Activated CD8-positive, alpha-beta T cell treated with anti-CD3 and anti-CD28 coated beads, Interleukin-2, amount 10 ng/mL, durations not matched to agents 7 days and 5 days (primary cell): ENCODE measurements around the gene MCCD1. TPM values are rescaled to one million over a fixed set of nuclear protein-coding genes. Genes with fewer than 3 reads are reported as not detected.

ENCODE experiments used
- ATAC-seq: fragments of 150-1000 bp; cut with Tn5 transposase; one replicate; pipeline ENCODE4 v1.10.0; 2021; ENCODE audit warnings: moderate library complexity
- CTCF ChIA-PET: fragments of 350-600 bp; sonication (Branson Sonifier 250); formaldehyde crosslinking; loops from one replicate; lab custom pipeline; 2021; ENCODE audit warnings: antibody characterized with exemption; lab: Charles Lee
- POLR2A ChIA-PET: fragments of 350-600 bp; sonication (Branson Sonifier 250); formaldehyde crosslinking; loops from one replicate; lab custom pipeline; 2021; ENCODE audit warnings: antibody characterized with exemption; lab: Charles Lee
- DNase-seq: peaks from one replicate; pipeline ENCODE4 v3.0.0-alpha.2; 2020
- H3K27ac Mint-ChIP-seq: one replicate; pipeline ENCODE4 v1.8.0; 2021; ENCODE audit warnings: mild to moderate bottlenecking, mixed read lengths
- H3K27me3 Mint-ChIP-seq: one replicate; pipeline ENCODE4 v1.8.0; 2021; ENCODE audit warnings: low read depth, mixed read lengths
- H3K36me3 Mint-ChIP-seq: one replicate; pipeline ENCODE4 v1.8.0; 2021; ENCODE audit warnings: low read depth, mixed read lengths
- H3K4me1 Mint-ChIP-seq: one replicate; pipeline ENCODE4 v1.8.0; 2021; ENCODE audit warnings: low read depth, mixed read lengths
- H3K4me3 Mint-ChIP-seq: one replicate; pipeline ENCODE4 v1.8.0; 2021; ENCODE audit warnings: mild to moderate bottlenecking, mixed read lengths
- H3K9me3 Mint-ChIP-seq: one replicate; pipeline ENCODE4 v1.8.0; 2022; ENCODE audit warnings: mixed read lengths; ENCODE audit not compliant: insufficient read depth
- total RNA-seq, 2 experiments: library from RNA; stranded (reverse); gene quantifications; one replicate each; pipeline ENCODE4 v1.2.3, GENCODE V29; 2021

MCCD1 gene
- total RNA-seq, 2 experiments from 2014 or later = not detected

DNA sequence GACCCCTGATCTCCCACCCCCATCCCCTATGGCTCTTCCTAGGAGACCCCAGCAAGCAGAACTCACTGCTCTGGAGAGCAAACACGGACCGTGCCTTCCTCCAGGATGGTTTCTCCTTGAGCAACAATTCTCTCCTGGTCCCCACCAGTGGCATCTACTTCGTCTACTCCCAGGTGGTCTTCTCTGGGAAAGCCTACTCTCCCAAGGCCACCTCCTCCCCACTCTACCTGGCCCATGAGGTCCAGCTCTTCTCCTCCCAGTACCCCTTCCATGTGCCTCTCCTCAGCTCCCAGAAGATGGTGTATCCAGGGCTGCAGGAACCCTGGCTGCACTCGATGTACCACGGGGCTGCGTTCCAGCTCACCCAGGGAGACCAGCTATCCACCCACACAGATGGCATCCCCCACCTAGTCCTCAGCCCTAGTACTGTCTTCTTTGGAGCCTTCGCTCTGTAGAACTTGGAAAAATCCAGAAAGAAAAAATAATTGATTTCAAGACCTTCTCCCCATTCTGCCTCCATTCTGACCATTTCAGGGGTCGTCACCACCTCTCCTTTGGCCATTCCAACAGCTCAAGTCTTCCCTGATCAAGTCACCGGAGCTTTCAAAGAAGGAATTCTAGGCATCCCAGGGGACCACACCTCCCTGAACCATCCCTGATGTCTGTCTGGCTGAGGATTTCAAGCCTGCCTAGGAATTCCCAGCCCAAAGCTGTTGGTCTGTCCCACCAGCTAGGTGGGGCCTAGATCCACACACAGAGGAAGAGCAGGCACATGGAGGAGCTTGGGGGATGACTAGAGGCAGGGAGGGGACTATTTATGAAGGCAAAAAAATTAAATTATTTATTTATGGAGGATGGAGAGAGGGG is 44.7 kb downstream of the MCCD1 start:
- H3K27me3 Mint-ChIP-seq = peaks cover 2% of the 10 kb centered on the region
- POLR2A ChIA-PET = interaction anchor here (0.8 to 14.3 kb wide), 10 partner anchors 9 to 174 kb away, joined by 3 to 388 read pairs (median 8); partner anchors contain the start of genes C6orf47, DDX39B, LTB and NCR3
- no peak for DNase-seq
- H3K36me3 Mint-ChIP-seq = peaks cover 31% of the 10 kb centered on the region
- no peaks in the 10 kb centered on the region for H3K9me3 Mint-ChIP-seq
- CTCF ChIA-PET = interaction anchor here (1.1 to 24.1 kb wide), 5 partner anchors 10 to 258 kb away, joined by 3 to 928 read pairs (median 189); partner anchors contain the start of genes ATP6V1G2, BAG6, DDX39B and LST1
- peak overlapping the region; percentile 93 for H3K4me3 Mint-ChIP-seq
- H3K4me1 Mint-ChIP-seq = peaks cover 92% of the 10 kb centered on the region
- no peak for ATAC-seq
- H3K27ac Mint-ChIP-seq = peak overlapping the region; percentile 96

- H3K27ac Mint-ChIP-seq = peak overlapping the region; percentile 96
- no peaks in the 10 kb centered on the region for H3K27me3 Mint-ChIP-seq
- peaks cover 40% of the 10 kb centered on the region for H3K36me3 Mint-ChIP-seq
- H3K4me3 Mint-ChIP-seq = peak overlapping the region; percentile 93
- ChIA-PET CTCF (interaction anchor here (0.8 to 24.1 kb wide), 8 partner anchors 11 to 257 kb away, joined by 3 to 928 read pairs (median 4); partner anchors contain the start of genes ATP6V1G2, BAG6, DDX39B and LST1), POLR2A (interaction anchor here (0.5 to 14.3 kb wide), 12 partner anchors 8 to 173 kb away, joined by 3 to 388 read pairs (median 4); partner anchors contain the start of genes C6orf47, DDX39B, LST1 and LTB)
- H3K4me1 Mint-ChIP-seq = peaks cover 92% of the 10 kb centered on the region
- no peaks in the 10 kb centered on the region for H3K9me3 Mint-ChIP-seq
- DNase-seq (no peak), ATAC-seq (no peak)
Measured at GRCh38 chr6:31574106-31575061, 45.6 kb downstream of the MCCD1 start.

- ChIA-PET CTCF (interaction anchor here (0.6 to 24.1 kb wide), 4 partner anchors 12 to 77 kb away, joined by 3 to 928 read pairs (median 346); partner anchors contain the start of genes ATP6V1G2, BAG6, DDX39B and LST1), POLR2A (interaction anchor here (0.9 to 14.3 kb wide), 9 partner anchors 9 to 163 kb away, joined by 3 to 388 read pairs (median 22); partner anchors contain the start of genes ATP6V1G2, DDX39B, LST1 and NCR3)
- peak; percentile 86 for DNase-seq
- Mint-ChIP-seq H3K27me3 (no peaks in the 10 kb centered on the region), H3K4me1 (peaks cover 89% of the 10 kb centered on the region), H3K9me3 (no peaks in the 10 kb centered on the region), H3K27ac (peak within 1 kb of the TSS; percentile 96), H3K4me3 (peak within 1 kb of the TSS; percentile 93), H3K36me3 (peaks cover 47% of the 10 kb centered on the region)
- peak; percentile 38 for ATAC-seq
Measured at GRCh38 chr6:31575335-31575901, 46.7 kb downstream of the MCCD1 start, which contains the start of gene TNF. Gene TNF (plus strand): TSS chr6:31575565. CDS start chr6:31575742, 177 bp downstream.

GRCh38 chr6:31575952-31576685 is 47.4 kb downstream of the MCCD1 start:
- ChIA-PET POLR2A (interaction anchor here (1.0 to 14.3 kb wide), 10 partner anchors 8 to 162 kb away, joined by 3 to 388 read pairs (median 19); partner anchors contain the start of genes ATP6V1G2, DDX39B, LST1 and NCR3), CTCF (interaction anchor here (0.6 to 24.1 kb wide), 6 partner anchors 13 to 83 kb away, joined by 3 to 928 read pairs (median 98); partner anchors contain the start of genes ATP6V1G2, BAG6, DDX39B and LST1)
- Mint-ChIP-seq H3K4me1 (peaks cover 83% of the 10 kb centered on the region), H3K4me3 (peak overlapping the region; percentile 93), H3K36me3 (peaks cover 53% of the 10 kb centered on the region), H3K9me3 (no peaks in the 10 kb centered on the region), H3K27ac (peak overlapping the region; percentile 96), H3K27me3 (no peaks in the 10 kb centered on the region)
- DNase-seq (no peak), ATAC-seq (no peak)

DNA sequence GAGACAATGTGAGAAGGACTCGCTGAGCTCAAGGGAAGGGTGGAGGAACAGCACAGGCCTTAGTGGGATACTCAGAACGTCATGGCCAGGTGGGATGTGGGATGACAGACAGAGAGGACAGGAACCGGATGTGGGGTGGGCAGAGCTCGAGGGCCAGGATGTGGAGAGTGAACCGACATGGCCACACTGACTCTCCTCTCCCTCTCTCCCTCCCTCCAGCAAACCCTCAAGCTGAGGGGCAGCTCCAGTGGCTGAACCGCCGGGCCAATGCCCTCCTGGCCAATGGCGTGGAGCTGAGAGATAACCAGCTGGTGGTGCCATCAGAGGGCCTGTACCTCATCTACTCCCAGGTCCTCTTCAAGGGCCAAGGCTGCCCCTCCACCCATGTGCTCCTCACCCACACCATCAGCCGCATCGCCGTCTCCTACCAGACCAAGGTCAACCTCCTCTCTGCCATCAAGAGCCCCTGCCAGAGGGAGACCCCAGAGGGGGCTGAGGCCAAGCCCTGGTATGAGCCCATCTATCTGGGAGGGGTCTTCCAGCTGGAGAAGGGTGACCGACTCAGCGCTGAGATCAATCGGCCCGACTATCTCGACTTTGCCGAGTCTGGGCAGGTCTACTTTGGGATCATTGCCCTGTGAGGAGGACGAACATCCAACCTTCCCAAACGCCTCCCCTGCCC is 48.3 kb downstream of the MCCD1 start:
- Mint-ChIP-seq H3K9me3 (no peaks in the 10 kb centered on the region), H3K27me3 (no peaks in the 10 kb centered on the region), H3K4me1 (peaks cover 74% of the 10 kb centered on the region), H3K36me3 (peaks cover 62% of the 10 kb centered on the region), H3K4me3 (peak overlapping the region; percentile 93), H3K27ac (peak overlapping the region; percentile 96)
- DNase-seq (peak; percentile 80), ATAC-seq (peak; percentile 3)
- CTCF ChIA-PET = interaction anchor here (1.1 to 24.1 kb wide), 6 partner anchors 13 to 253 kb away, joined by 3 to 928 read pairs (median 98); partner anchors contain the start of genes ATP6V1G2, DDX39B, LST1 and LTA
- POLR2A ChIA-PET = interaction anchor here (0.9 to 14.3 kb wide), 10 partner anchors 9 to 1068 kb away, joined by 3 to 388 read pairs (median 19); partner anchors contain the start of genes DDX39B, LST1 and NCR3

DNA sequence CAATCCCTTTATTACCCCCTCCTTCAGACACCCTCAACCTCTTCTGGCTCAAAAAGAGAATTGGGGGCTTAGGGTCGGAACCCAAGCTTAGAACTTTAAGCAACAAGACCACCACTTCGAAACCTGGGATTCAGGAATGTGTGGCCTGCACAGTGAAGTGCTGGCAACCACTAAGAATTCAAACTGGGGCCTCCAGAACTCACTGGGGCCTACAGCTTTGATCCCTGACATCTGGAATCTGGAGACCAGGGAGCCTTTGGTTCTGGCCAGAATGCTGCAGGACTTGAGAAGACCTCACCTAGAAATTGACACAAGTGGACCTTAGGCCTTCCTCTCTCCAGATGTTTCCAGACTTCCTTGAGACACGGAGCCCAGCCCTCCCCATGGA is 48.8 kb downstream of the MCCD1 start:
- CTCF ChIA-PET = interaction anchor here (1.7 to 24.1 kb wide), 5 partner anchors 13 to 253 kb away, joined by 3 to 928 read pairs (median 189); partner anchors contain the start of genes ATP6V1G2, DDX39B, LST1 and LTA
- Mint-ChIP-seq H3K4me3 (peak overlapping the region; percentile 93), H3K27ac (peak overlapping the region; percentile 96), H3K9me3 (no peaks in the 10 kb centered on the region), H3K4me1 (peaks cover 74% of the 10 kb centered on the region), H3K36me3 (peaks cover 67% of the 10 kb centered on the region), H3K27me3 (no peaks in the 10 kb centered on the region)
- DNase-seq = no peak
- ATAC-seq = no peak
- POLR2A ChIA-PET = interaction anchor here (0.9 to 14.3 kb wide), 8 partner anchors 8 to 1069 kb away, joined by 3 to 388 read pairs (median 10); partner anchors contain the start of genes ATP6V1G2, GPANK1, LST1 and NCR3

DNA sequence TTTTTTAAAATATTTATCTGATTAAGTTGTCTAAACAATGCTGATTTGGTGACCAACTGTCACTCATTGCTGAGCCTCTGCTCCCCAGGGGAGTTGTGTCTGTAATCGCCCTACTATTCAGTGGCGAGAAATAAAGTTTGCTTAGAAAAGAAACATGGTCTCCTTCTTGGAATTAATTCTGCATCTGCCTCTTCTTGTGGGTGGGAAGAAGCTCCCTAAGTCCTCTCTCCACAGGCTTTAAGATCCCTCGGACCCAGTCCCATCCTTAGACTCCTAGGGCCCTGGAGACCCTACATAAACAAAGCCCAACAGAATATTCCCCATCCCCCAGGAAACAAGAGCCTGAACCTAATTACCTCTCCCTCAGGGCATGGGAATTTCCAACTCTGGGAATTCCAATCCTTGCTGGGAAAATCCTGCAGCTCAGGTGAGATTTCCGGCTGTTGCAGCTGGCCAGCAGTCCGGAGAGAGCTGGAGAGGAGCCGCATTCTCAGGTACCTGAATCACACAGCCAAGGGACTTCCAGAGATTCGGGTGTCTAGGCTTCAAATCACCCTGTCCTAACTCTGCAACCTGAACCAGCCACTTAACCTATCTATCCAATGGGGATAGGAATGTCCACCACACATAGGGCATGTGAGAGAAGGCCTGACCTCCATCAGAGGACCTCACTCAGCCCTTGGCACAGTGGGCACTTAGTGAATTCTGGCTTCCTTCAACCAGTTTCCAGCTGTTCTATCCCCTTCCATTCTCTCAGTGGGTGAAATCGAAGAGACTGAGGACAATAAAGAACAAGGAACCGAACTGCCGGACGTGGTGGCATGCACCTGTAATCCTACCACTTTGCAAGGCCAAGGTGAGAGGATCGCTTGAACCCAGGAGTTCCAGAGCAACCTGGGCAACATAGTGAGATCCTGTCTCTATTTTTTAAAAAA is 49.7 kb downstream of the MCCD1 start:
- DNase-seq (no peak), ATAC-seq (no peak)
- Mint-ChIP-seq H3K27me3 (no peaks in the 10 kb centered on the region), H3K4me3 (peak overlapping the region; percentile 98), H3K4me1 (peaks cover 74% of the 10 kb centered on the region), H3K9me3 (no peaks in the 10 kb centered on the region), H3K36me3 (peaks cover 73% of the 10 kb centered on the region), H3K27ac (peak overlapping the region; percentile 82)
- POLR2A ChIA-PET = interaction anchor here (1.0 to 14.3 kb wide), 7 partner anchors 10 to 86 kb away, joined by 3 to 388 read pairs (median 5); partner anchors contain the start of genes ATP6V1G2, GPANK1 and NCR3
- CTCF ChIA-PET = interaction anchor here (1.7 to 24.1 kb wide), 7 partner anchors 12 to 252 kb away, joined by 3 to 928 read pairs (median 8); partner anchors contain the start of genes ATP6V1G2, DDX39B, LST1 and LTA

GRCh38 chr6:31579119-31579505 is 50.4 kb downstream of the MCCD1 start:
- POLR2A ChIA-PET = interaction anchor here (1.3 to 14.3 kb wide), 6 partner anchors 10 to 86 kb away, joined by 3 to 388 read pairs (median 21); partner anchors contain the start of genes ATP6V1G2, DDX39B, GPANK1 and NCR3
- Mint-ChIP-seq H3K4me1 (peaks cover 74% of the 10 kb centered on the region), H3K9me3 (no peaks in the 10 kb centered on the region), H3K27ac (peak overlapping the region; percentile 82), H3K27me3 (no peaks in the 10 kb centered on the region), H3K36me3 (peaks cover 77% of the 10 kb centered on the region), H3K4me3 (peak overlapping the region; percentile 98)
- ATAC-seq (no peak), DNase-seq (no peak)
- CTCF ChIA-PET = interaction anchor here (1.7 to 24.1 kb wide), 5 partner anchors 12 to 251 kb away, joined by 3 to 928 read pairs (median 189); partner anchors contain the start of genes ATP6V1G2, DDX39B, LST1 and LTA
